ENCODE data around the gene DUSP2. TPM values are rescaled to one million over a fixed set of nuclear protein-coding genes. Genes with fewer than 3 reads are reported as not detected.

DUSP2 gene
- total RNA-seq, 1 experiment from 2014 or later = 0.67 TPM

DNA sequence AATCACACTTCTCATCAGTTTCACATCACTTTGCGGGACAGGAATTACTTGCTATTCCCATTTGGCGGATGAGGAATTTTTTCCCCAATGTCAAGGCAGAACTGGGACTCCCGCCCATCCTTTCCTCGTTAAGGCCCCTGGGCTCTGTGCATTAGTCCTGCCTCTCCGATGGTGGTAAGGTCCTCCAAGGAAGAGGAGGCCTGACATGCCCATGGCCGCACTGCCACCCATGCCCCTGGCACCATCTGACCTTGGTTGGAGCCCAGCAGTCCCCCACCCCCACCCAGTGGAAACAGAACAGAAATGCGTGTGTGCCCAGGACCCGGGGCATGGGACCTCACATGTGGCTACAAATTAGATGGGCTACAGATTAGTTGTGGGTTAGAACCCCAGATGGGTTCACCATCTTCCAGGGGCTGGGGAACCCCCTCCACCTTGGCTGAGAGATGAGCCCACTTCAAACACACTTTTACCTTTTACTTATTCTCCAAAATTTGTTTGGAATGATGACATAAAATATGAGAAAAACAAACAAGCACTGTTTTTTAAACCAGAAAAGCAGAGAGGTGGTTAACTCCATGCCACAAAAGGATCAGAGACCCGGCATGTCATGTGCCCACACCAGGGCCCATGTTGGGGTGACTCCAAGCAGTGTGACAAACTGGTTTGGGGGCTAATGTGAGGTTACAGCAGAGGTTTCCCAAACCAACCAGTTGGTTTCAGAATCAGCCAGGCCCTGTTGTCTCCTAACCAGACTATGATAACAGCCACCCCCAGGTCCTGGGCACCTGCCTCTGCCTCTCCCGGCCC is 11.0 kb upstream of the DUSP2 start:
- Histone ChIP-seq H3K9me3 (replicated peaks) (0 out of 2 replicates have a peak, but pooled peaks cover 4% of the 10 kb centered on the region), H3K27ac (no peak overlapping the region), H3K4me1 (peaks cover 43% of the 10 kb centered on the region), H3K36me3 (no peaks in the 10 kb centered on the region), H3K4me3 (no peak overlapping the region), H3K27me3 (no peaks in the 10 kb centered on the region)
- DNase-seq = no peak

DNA sequence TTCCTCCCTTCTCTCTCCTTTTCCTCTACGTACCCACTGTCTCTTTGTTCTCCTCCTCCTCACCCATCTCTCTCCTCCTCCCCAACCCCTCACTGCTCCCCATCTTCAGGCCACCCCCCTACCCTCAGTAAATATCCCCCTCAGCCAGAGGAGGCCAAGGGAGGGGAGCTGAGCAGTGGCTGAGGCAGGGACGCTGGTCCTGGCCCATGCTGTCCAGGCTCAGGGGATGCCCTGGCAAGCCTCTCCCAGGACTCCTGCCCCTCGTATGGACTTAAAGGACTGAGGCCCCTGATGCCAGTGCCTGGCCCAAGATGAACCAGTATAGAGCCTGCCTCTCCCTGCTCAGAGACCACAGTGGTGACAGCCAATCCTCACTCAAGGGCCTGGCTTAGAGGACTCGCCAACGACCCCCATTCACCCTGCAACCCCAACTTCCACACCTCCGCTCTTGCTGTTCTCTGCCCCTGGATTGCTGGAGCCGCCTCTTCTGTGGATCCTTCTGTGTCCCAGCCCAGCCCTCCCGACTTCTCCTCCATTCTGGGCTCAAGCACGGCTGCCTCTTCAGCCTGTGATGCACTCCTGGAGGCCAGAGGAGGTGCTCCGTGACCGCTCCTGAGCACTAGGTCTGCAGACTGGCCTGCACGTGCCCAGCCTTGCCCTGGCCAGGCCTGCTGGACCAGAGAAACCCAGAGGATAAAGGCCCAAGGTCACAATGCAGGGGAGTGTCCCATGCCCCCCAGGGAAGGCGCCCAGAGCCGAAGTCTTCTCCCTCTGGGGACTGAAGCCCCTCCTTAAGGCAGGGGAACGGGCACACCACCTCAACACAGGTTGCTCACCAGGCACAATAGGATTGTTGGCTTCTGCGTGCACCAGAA is 9.5 kb upstream of the DUSP2 start:
- no peak overlapping the region for H3K4me3 ChIP-seq
- H3K27me3 ChIP-seq = no peaks in the 10 kb centered on the region
- no peaks in the 10 kb centered on the region for H3K36me3 ChIP-seq
- no peaks in the 10 kb centered on the region for H3K9me3 ChIP-seq (replicated peaks)
- no peak for DNase-seq
- H3K27ac ChIP-seq = no peak overlapping the region
- peaks cover 46% of the 10 kb centered on the region for H3K4me1 ChIP-seq

DNA sequence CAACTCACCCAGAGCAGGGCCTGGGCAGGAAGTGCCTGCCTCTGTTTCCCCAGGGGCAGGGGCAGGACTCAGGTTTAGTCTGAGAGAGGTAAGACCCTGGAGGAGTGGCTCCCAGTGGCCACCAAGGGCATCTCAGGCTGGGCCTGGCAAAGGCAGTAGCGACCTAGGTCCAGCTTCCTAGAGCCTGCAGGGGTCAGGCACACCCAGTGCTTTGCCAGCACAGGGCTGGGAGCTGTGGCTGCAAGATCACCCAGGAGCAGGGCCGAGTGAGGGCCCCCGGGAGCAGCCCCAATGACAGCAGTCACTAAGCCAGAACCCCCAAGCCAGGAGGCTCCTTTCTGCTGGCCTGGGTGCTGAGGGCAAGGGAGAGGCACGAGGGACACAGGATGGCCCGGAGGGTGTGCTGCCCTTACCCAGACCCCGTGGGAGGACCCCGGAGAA is 8.8 kb upstream of the DUSP2 start:
- DNase-seq = no peak
- Histone ChIP-seq H3K9me3 (replicated peaks) (no peaks in the 10 kb centered on the region), H3K4me3 (no peak overlapping the region)

DNA sequence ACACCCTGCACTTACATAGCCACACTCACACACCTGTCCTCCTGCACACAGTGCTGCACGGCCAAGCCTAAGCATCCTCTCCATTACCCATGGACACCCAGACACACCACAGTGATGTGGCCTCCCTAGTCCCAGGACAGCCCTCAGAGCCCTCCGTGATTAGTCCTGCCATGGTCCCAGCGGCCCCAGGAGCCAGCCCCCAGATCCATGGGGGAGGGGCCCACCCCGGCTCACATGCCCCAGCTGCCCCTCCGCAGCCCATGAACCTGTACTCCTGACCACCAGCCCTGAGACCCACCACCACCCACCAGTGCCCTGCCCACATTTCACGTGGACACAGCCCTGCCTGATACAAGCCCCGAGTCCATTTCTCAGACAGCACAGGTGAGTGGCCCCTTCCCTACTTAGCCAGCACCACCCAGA is 8.1 kb upstream of the DUSP2 start:
- no peak overlapping the region; the same call in 1 of the 2 replicates for H3K27ac ChIP-seq
- H3K4me1 ChIP-seq = peaks cover 52% of the 10 kb centered on the region
- H3K9me3 ChIP-seq (replicated peaks) = no peaks in the 10 kb centered on the region
- no peak for DNase-seq
- H3K36me3 ChIP-seq = no peaks in the 10 kb centered on the region
- no peak overlapping the region for H3K4me3 ChIP-seq
- H3K27me3 ChIP-seq = no peaks in the 10 kb centered on the region

More for the DNA sequence above, 8.8 kb upstream of the DUSP2 start:
- no peaks in the 10 kb centered on the region for H3K36me3 ChIP-seq
- H3K4me1 ChIP-seq = peaks cover 53% of the 10 kb centered on the region
- no peaks in the 10 kb centered on the region for H3K27me3 ChIP-seq
- H3K27ac ChIP-seq = no peak overlapping the region

DNA sequence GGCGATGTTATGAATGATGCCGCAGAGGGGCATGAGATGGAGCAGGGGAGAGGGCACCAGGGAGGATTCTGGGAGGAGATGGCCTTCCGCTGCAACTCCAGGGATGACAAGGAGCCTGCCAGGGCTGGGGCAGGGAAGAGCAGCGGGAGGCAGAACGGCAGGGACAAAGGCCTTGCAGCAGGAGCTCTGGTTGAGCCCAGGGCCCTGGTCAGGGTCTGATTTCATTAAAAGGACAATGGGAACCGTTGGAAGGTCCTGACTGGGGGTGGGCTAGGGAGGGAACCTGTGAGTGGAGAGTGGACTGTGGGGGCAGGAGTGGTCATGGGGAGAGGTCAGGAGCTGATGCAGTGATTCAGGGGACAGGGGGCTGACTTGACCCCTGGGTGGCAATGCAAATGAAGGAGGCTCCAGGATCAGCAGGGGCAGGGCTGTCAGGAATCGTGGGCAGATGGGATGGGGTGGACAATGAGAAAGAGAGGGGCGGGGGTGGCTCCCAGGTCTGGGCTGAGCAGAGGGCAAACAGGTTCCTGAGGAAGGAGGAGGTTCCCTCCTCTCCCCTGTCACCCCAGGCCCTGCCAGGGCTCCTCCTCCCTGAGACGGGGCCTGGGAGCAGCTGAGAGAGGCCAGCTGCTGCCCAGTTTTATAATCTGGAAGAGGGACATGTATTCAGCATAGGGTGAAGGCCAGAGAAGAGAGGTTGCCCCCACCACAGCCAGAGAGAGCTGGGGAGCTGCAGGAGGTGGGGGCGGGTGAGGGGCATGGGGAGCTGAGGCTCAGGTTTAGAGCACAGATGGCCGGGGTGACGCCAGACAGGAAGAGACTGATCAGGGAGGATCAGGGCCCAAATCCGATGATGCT is 7.3 kb upstream of the DUSP2 start:
- Histone ChIP-seq H3K36me3 (no peaks in the 10 kb centered on the region), H3K4me3 (no peak overlapping the region), H3K9me3 (replicated peaks) (no peaks in the 10 kb centered on the region), H3K27me3 (no peaks in the 10 kb centered on the region), H3K27ac (peak overlapping the region; percentile 23; the same call in 1 of the 2 replicates), H3K4me1 (peaks cover 52% of the 10 kb centered on the region)
- peak; percentile 64 to 66 for DNase-seq

DNA sequence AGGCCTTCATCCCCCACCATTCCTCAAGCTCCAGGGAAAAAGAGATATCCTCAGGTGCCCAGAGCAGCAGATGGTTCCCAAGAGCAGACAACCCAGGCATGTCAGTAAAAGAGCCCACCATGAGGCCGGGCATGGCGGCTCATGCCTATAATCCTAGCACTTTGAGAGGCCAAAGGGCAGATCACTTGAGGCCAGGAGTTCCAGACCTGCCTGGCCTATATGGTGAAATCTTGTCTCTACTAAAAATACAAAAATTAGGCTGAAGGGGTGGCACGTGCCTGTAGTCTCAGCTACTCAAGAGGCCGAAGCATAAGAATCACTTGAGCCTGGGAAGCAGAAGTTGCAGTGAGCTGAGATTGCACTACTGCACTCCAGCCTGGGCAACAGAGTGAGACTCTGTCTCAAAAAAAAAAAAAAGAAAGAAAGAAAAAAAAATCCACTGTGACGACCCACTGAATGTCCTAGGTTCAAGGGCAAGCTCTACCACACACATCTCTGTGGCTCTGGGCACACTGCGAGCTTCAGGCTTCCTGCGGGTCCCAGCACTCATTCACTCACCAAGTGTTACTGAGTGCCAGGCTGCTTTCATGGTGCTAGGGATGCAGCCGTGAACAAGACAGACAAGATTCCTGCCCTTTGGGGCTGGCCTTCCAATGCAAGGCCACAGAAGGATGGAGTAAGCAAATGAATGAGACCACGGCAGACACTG is 6.5 kb upstream of the DUSP2 start:
- no peak for DNase-seq
- H3K36me3 ChIP-seq = no peaks in the 10 kb centered on the region

DNA sequence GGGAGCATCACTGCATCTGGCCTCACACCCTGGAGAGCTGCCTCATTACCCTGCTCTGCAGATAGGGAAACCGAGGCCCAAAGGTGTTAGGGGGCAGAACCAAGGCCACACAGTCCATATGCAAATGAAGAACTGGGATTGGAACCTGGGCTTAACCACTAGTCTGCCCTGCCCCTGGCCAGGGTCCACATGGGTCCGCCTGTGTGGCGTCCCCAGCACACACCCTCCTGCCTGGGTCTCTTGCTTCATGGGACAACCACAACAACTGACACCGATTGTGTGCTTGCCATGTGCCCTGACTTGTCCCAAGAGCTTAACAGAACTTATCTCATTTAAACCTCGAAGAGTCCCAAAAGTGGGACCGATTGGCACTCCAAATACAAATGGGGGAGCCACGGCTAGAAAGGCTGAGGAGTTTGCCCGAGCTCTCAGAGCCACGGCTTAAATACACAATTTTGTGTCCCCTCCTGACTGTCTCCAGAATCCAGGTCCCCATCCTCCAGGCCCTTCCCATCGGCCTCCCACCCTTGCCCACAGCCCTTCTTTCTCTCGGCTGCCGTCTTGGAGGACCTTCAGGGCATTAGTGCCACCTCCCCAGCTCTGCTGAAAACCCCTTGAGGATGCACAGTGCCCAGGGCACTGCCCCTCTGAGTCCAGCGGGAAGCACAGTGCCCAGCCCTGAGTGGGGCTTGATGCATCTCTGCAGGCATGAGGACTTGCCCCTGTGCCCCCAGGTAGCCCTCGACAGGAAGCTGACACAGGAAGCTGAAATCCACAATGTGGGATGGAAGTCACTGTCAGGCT is 5.8 kb upstream of the DUSP2 start:
- Histone ChIP-seq H3K27me3 (no peaks in the 10 kb centered on the region), H3K36me3 (no peaks in the 10 kb centered on the region), H3K4me1 (peaks cover 57% of the 10 kb centered on the region), H3K4me3 (no peak overlapping the region), H3K27ac (no peak overlapping the region), H3K9me3 (replicated peaks) (no peaks in the 10 kb centered on the region)
- DNase-seq = no peak

More for the DNA sequence above, 6.5 kb upstream of the DUSP2 start:
- H3K27me3 ChIP-seq = no peaks in the 10 kb centered on the region
- no peak overlapping the region for H3K27ac ChIP-seq
- no peaks in the 10 kb centered on the region for H3K9me3 ChIP-seq (replicated peaks)
- H3K4me3 ChIP-seq = no peak overlapping the region
- H3K4me1 ChIP-seq = peaks cover 50% of the 10 kb centered on the region

DNA sequence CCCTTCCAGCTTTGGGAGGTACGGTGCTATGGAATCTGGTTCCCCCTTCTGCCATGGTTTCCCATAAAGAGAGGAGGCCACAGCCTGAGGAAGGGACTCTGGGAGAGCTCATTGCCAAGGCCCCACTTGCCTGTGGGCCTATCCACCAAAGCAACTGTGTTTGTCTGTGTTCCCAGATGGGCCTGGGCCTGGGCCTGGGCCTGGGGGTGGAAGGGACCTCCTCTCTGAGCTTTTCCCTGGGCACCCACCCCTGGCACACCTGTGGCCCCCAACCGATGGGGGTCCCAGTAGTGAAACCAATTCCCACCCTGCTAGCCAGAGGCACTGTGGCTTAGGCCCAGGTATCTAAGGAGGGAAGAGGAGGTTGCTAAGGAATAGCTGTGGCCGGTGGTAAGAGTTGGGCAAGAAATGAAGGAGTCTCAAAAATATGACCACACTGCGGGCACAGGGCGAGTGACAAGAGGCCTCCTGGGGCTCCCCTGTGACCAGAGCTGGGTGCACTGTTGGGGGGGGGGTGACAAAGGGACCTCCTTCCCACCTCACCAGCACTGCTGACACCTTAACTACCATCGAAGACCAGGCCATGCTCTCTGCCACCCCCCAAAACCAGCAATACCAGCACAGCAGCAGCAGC is 4.9 kb upstream of the DUSP2 start:
- Histone ChIP-seq H3K27me3 (no peaks in the 10 kb centered on the region), H3K9me3 (replicated peaks) (no peaks in the 10 kb centered on the region), H3K4me1 (peaks cover 61% of the 10 kb centered on the region), H3K4me3 (no peak overlapping the region), H3K36me3 (no peaks in the 10 kb centered on the region), H3K27ac (no peak overlapping the region; the same call in 1 of the 2 replicates)
- DNase-seq = no peak

DNA sequence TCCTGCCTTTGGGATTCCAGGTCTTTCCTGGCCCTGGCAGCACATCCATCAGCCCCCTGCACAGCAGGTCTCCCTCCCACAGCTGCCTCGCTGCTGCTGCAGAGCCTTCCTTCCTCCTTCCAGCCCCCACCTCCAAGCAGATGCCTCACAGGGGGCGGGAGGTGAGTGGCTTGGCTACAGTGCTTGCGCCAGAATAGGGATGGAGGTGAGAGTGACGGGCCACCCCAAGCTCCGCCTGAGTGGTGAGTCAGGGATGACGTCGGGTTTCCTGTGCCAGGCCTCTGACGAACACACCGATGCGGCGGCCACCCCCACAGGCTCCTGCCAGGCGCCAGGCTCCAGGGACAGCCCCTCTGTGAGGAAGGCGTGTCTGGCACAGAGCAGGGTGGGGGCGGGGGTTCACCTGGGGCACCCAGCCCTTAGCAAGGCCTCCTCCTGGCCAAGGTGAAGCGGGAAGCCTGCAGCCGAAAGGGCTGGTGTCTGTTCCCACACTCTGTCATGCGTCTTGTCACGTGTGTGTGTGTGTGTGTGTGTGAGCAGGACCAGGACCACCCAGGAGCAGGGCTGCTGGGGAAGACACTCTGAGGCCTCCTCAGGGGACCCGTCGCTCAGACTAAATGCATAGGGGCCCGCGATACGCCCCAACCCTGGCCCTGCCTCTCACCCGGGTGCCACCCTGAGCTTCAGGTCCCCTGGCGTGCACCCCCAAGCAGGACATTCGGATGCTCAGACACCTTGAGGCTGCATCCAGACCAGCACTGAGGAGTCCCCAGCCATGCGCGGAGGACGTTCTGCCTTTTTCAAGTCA is 3.4 kb upstream of the DUSP2 start:
- Histone ChIP-seq H3K9me3 (replicated peaks) (no peaks in the 10 kb centered on the region), H3K36me3 (no peaks in the 10 kb centered on the region), H3K27ac (peak overlapping the region; percentile 91), H3K4me3 (peak overlapping the region; percentile 48), H3K27me3 (no peaks in the 10 kb centered on the region), H3K4me1 (peaks cover 58% of the 10 kb centered on the region)
- DNase-seq = peak; percentile 89 to 94

DNA sequence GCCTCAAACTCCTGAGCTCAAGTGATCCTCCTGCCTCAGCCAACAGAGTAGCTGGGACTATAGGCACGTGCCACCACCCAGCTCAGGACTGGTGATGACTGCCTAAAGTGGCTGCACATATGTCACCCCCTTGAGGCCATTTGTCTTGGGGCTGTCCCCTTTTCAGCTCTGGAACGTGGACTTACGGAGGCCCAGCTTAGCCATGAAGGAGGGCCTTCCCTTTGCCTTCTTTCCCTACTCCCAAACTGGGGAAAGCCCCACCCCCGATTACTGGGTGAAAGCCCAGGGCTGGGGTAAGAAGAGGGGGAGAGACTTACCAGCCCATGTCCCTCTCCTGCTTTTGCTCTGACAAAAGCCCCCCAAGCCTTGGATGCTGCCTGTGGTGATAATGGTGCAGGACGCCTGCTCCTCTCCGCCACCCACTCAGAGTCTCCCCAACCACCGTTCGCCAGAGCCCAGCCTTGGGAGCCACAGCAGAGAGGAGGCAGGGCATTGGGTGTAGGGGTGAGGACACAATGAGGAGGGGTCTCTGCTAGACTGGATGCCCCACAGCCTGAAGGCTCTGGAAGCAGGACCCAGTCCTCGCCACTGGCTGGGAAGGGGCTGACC is 2.5 kb upstream of the DUSP2 start:
- peak; percentile 49 to 56 for DNase-seq
- H3K36me3 ChIP-seq = no peaks in the 10 kb centered on the region
- H3K4me1 ChIP-seq = peaks cover 49% of the 10 kb centered on the region
- peak overlapping the region; percentile 91 for H3K27ac ChIP-seq
- no peaks in the 10 kb centered on the region for H3K27me3 ChIP-seq
- H3K4me3 ChIP-seq = peak overlapping the region; percentile 48; the same call in 1 of the 2 replicates
- no peaks in the 10 kb centered on the region for H3K9me3 ChIP-seq (replicated peaks)

DNA sequence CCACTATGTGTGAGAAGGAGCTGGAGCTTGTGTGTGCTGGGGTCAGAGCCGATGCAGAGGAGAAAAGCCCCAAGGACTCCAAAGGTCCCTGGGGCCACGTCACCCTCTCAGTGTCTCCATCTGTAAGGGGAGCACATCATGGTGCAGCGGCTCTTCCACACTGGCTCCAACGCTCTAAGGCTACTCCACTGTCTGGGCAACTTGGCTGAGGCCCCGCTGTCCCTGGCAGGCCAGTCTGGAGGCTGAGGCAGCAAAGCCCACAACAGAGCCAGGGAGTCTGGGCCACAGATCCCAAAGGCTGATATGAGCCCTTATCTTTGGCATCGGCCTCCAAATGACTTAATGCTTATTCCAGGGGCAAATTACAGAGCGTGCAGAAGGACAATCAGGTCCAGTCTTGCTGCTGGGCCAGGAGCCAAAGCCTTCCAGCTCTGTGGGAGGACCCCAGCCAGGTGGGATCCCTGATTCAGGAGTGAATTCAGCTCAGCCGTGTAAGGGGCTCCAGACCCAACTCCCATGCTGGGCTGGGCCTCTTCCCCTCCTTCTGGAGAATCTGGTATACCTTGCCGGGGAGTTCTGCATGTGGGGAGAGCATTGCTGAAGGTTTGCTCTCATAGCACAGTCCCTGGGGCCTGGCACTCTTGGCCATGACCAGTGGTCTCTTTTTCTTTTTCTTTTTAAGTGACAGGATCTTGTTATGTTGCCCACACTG is 1.8 kb upstream of the DUSP2 start:
- H3K4me3 ChIP-seq = peak overlapping the region; percentile 50
- no peaks in the 10 kb centered on the region for H3K9me3 ChIP-seq (replicated peaks)
- peaks cover 43% of the 10 kb centered on the region for H3K4me1 ChIP-seq
- H3K36me3 ChIP-seq = no peaks in the 10 kb centered on the region
- DNase-seq = peak; percentile 84 to 91
- peak overlapping the region; percentile 91 for H3K27ac ChIP-seq
- no peaks in the 10 kb centered on the region for H3K27me3 ChIP-seq

All from SJCRH30 (cell line).